WTC11 (cell line): ENCODE results near the gene RIPOR1. TPM values are rescaled to one million over a fixed set of nuclear protein-coding genes. Genes with fewer than 3 reads are reported as not detected.

Experiments
- ATAC-seq: fragments of 200-7000 bp; cut with Tn5 transposase; 2 replicates; pipeline ENCODE4 v1.10.0; 2021; ENCODE audit warnings: mild to moderate bottlenecking, moderate library complexity
- CTCF ChIA-PET: fragments of 300-600 bp; sonication (Branson Sonifier 250); formaldehyde crosslinking; loops from one replicate; lab custom pipeline; 2021; ENCODE audit warnings: antibody characterized with exemption; lab: Charles Lee
- POLR2A ChIA-PET: fragments of 350-600 bp; sonication (Branson Sonifier 250); formaldehyde crosslinking; loops from one replicate; lab custom pipeline; 2021; ENCODE audit warnings: antibody characterized with exemption; lab: Charles Lee
- DNase-seq: peaks from one replicate; pipeline ENCODE4 v3.0.0; 2021; ENCODE audit warnings: low spot score
- H3K27ac Mint-ChIP-seq: 2 replicates; pipeline ENCODE4 v1.8.0; 2021; ENCODE audit warnings: mixed read lengths
- H3K27me3 Mint-ChIP-seq: 2 replicates; pipeline ENCODE4 v1.8.0; 2021; ENCODE audit warnings: low read depth, mild to moderate bottlenecking, moderate library complexity, mixed read lengths
- H3K36me3 Mint-ChIP-seq: 2 replicates; pipeline ENCODE4 v1.8.0; 2021; ENCODE audit warnings: mixed read lengths
- H3K4me1 Mint-ChIP-seq: 2 replicates; pipeline ENCODE4 v1.8.0; 2022; ENCODE audit warnings: mixed read lengths
- H3K4me3 Mint-ChIP-seq: 2 replicates; pipeline ENCODE4 v1.8.0; 2021; ENCODE audit warnings: mild to moderate bottlenecking, moderate library complexity, mixed read lengths
- H3K9me3 Mint-ChIP-seq: 2 replicates; pipeline ENCODE4 v1.8.0; 2021; ENCODE audit warnings: mixed read lengths
- AR ChIP-seq: fragments of 250-450 bp; sonication (Bioruptor Pico); IDR thresholded peaks from 2 replicates; pipeline ENCODE4 v1.9.0; 2021; ENCODE audit warnings: mild to moderate bottlenecking
- ATF1 ChIP-seq: sonication (generic); formaldehyde crosslinking; IDR thresholded peaks from 2 replicates; pipeline ENCODE4 v1.8.1; 2023; ENCODE audit warnings: mild to moderate bottlenecking, moderate library complexity, missing genetic modification reagents
- CREB1 ChIP-seq: sonication (generic); formaldehyde crosslinking; IDR thresholded peaks from 2 replicates; pipeline ENCODE4 v1.8.0; 2023; ENCODE audit warnings: mild to moderate bottlenecking, missing genetic modification reagents
- ELF4 ChIP-seq: sonication (generic); formaldehyde crosslinking; IDR thresholded peaks from 2 replicates; pipeline ENCODE4 v1.8.1; 2022; ENCODE audit warnings: low read depth, mild to moderate bottlenecking, moderate library complexity, missing genetic modification reagents
- FOXK1 ChIP-seq: sonication (generic); formaldehyde crosslinking; IDR thresholded peaks from 2 replicates; pipeline ENCODE4 v1.8.0; 2022; ENCODE audit warnings: mild to moderate bottlenecking, moderate library complexity, missing genetic modification reagents
- GRHL2 ChIP-seq: fragments of 250-450 bp; sonication (Bioruptor Pico); IDR thresholded peaks from 2 replicates; pipeline ENCODE4 v1.8.0; 2022; ENCODE audit warnings: mild to moderate bottlenecking, moderate library complexity; ENCODE audit not compliant: insufficient replicate concordance, severe bottlenecking
- IRF2 ChIP-seq: sonication (generic); formaldehyde crosslinking; IDR thresholded peaks from 2 replicates; pipeline ENCODE4 v1.8.0; 2022; ENCODE audit warnings: low read depth, missing genetic modification reagents, borderline replicate concordance
- JUN ChIP-seq: sonication (generic); formaldehyde crosslinking; IDR thresholded peaks from 2 replicates; pipeline ENCODE4 v1.8.0; 2023; ENCODE audit warnings: mild to moderate bottlenecking, missing genetic modification reagents
- NFE2L1 ChIP-seq: sonication (generic); formaldehyde crosslinking; IDR thresholded peaks from 2 replicates; pipeline ENCODE4 v1.8.1; 2023; ENCODE audit warnings: missing genetic modification reagents
- NR3C1 ChIP-seq: sonication (generic); formaldehyde crosslinking; conservative IDR thresholded peaks from 2 replicates; pipeline ENCODE4 v1.8.1; 2023; ENCODE audit warnings: low read depth, mild to moderate bottlenecking, missing genetic modification reagents
- OVOL2 ChIP-seq: fragments of 250-450 bp; sonication (Bioruptor Pico); IDR thresholded peaks from 2 replicates; pipeline ENCODE4 v1.9.0; 2021; ENCODE audit warnings: mild to moderate bottlenecking, borderline replicate concordance
- PREB ChIP-seq: sonication (generic); formaldehyde crosslinking; IDR thresholded peaks from 2 replicates; pipeline ENCODE4 v1.8.1; 2022; ENCODE audit warnings: mild to moderate bottlenecking, missing genetic modification reagents, moderate library complexity, borderline replicate concordance
- SOX15 ChIP-seq: fragments of 250-450 bp; sonication (Bioruptor Pico); IDR thresholded peaks from 2 replicates; pipeline ENCODE4 v1.9.0; 2021; ENCODE audit warnings: mild to moderate bottlenecking
- ZBTB21 ChIP-seq: sonication (generic); formaldehyde crosslinking; IDR thresholded peaks from 2 replicates; pipeline ENCODE4 v1.8.1; 2023; ENCODE audit warnings: mild to moderate bottlenecking, missing genetic modification reagents, borderline replicate concordance
- ZBTB43 ChIP-seq: sonication (generic); formaldehyde crosslinking; IDR thresholded peaks from 2 replicates; pipeline ENCODE4 v1.8.1; 2023; ENCODE audit warnings: mild to moderate bottlenecking, missing genetic modification reagents
- ZNF219 ChIP-seq: sonication (generic); formaldehyde crosslinking; IDR thresholded peaks from 2 replicates; pipeline ENCODE4 v1.8.0; 2023; ENCODE audit warnings: missing genetic modification reagents, mild to moderate bottlenecking, borderline replicate concordance
- total RNA-seq: library from RNA; stranded (reverse); gene quantifications from 3 replicates; pipeline ENCODE4 v1.2.3, GENCODE V29; 2021
- TF ChIP-seq, protein P1 (sequence below): sonication (generic); formaldehyde crosslinking; conservative IDR thresholded peaks from 2 replicates; pipeline ENCODE4 v1.8.1; 2022; ENCODE audit warnings: mild to moderate bottlenecking, missing genetic modification reagents

RIPOR1 gene
- total RNA-seq, 1 experiment from 2014 or later, result 14.9 TPM

GRCh38 chr16:67541391-67542263 is 13.0 kb downstream of the RIPOR1 start (continued):
- no peak for TF ChIP-seq ZNF219
- TF ChIP-seq JUN (CRISPR knock-in tag), result no peak
- TF ChIP-seq CREB1 (CRISPR knock-in tag), result no peak
- TF ChIP-seq GRHL2 (CRISPR knock-in tag), result no peak
- no peak for TF ChIP-seq NR3C1 (CRISPR knock-in tag)
- TF ChIP-seq ATF1 (CRISPR knock-in tag), result no peak
- TF ChIP-seq, all 79 proteins: peak for 0

- peak; percentile 47 for DNase-seq
- peaks cover 53% of the 10 kb centered on the region for H3K27me3 Mint-ChIP-seq
These were observed 13.8 kb downstream of the RIPOR1 start for GRCh38 chr16:67542464-67542863.

More at GRCh38 chr16:67542464-67542863, 13.8 kb downstream of the RIPOR1 start:
- TF ChIP-seq IRF2 (CRISPR knock-in tag), result no peak
- TF ChIP-seq FOXK1, result no peak
- TF ChIP-seq, protein P1, sequence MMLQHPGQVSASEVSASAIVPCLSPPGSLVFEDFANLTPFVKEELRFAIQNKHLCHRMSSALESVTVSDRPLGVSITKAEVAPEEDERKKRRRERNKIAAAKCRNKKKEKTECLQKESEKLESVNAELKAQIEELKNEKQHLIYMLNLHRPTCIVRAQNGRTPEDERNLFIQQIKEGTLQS (CRISPR knock-in tag), result no peak
- TF ChIP-seq ZBTB21 (CRISPR knock-in tag), result no peak
- no peak for TF ChIP-seq ZBTB43
- TF ChIP-seq ELF4, result no peak
- no peak for TF ChIP-seq JUN (CRISPR knock-in tag)
- no peak for TF ChIP-seq NFE2L1 (CRISPR knock-in tag)
- no peak for TF ChIP-seq SOX15 (CRISPR knock-in tag)
- TF ChIP-seq PREB (CRISPR knock-in tag), result no peak
- no peak for TF ChIP-seq AR (CRISPR knock-in tag)
- TF ChIP-seq OVOL2 (CRISPR knock-in tag), result no peak
- ChIA-PET CTCF (interaction anchor here (6.1 to 13.9 kb wide), 2 partner anchors 22 kb away, joined by 89 to 184 read pairs; no protein-coding TSS in a partner anchor), POLR2A (no interaction called here)
- Mint-ChIP-seq H3K27ac (no peak overlapping the region), H3K4me1 (peaks cover 11% of the 10 kb centered on the region), H3K4me3 (no peak overlapping the region), H3K9me3 (no peaks in the 10 kb centered on the region), H3K36me3 (peaks cover 2% of the 10 kb centered on the region; the same call in 1 of the 2 replicates)
- ATAC-seq, result peak; percentile 78
